ENCODE measurements around the gene KLHL3.
"Not testable (repeated sequence)": the region's sequence is repeated elsewhere in the genome, so short reads cannot be mapped to it uniquely, and the experiment has no call there.

The KLHL3 gene

GRCh38 chr5:137665678-137666460 lies 70.0 kb downstream of the KLHL3 start:
- DNase-seq: no peak

GRCh38 chr5:137660349-137660817 lies 75.5 kb downstream of the KLHL3 start:
- peak; percentile 40 for DNase-seq

DNA sequence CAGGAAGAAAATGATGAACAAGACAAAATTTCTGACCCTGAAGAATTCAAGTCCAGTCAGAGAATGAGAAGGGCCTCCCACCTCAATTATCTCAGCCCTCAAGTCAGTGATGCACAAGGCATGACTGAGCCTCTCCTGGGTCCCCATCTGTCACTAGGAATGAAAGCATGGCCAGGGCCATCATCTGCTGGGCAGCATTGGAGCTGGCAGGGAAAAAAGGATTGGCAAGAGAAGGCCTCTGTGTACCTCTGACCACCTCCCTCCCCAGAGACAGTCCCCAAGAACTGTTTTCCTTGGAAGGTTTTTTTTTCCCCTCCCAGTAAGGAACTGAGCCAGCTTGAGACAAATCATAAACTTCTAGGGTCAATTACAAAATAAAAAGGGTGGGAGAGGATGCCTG lies 76.7 kb downstream of the KLHL3 start:
- no peak for DNase-seq

DNA sequence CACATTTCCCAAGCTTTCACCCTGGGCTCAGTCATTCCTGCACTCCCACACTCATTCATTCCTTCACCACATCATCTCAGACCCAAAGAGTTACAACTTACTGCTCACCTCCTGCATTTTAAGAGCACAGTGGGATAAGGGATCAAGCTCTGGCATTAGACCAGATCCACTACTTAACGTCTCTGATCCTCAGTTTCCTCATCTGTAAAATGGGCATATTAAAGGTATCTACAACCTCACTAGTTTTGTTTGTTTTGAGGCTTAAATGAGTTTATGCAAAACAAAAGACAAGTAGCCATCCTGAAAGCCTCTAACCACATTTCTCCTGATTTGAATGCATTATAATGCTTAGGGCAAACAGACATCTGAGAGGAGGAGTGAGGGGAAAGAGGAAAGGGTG lies 77.6 kb downstream of the KLHL3 start:
- DNase-seq: no peak

DNA sequence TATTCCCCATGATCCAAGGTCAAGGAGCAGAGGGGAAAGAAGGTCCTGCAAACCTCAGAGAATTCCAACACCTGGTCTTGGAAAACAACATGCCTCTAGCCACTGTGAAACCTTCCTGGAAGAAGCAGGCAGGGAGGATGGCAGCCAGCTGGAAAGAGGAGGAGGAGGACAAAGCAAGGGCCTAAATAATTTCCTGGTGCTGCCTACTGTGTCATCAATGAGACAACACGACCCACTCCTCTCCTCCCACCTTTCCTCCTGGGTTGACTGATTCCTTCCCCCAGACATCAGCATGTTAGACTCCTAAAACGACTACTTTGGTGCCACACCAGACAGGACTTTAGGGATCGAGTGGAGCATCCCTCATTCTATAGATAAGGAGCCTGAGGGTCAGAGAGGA lies 78.8 kb downstream of the KLHL3 start:
- DNase-seq: no peak

- DNase-seq: no peak
Measured at GRCh38 chr5:137656558-137656957, 79.3 kb downstream of the KLHL3 start.

- DNase-seq: no peak
Measured at GRCh38 chr5:137651022-137651421, 84.9 kb downstream of the KLHL3 start.

DNA sequence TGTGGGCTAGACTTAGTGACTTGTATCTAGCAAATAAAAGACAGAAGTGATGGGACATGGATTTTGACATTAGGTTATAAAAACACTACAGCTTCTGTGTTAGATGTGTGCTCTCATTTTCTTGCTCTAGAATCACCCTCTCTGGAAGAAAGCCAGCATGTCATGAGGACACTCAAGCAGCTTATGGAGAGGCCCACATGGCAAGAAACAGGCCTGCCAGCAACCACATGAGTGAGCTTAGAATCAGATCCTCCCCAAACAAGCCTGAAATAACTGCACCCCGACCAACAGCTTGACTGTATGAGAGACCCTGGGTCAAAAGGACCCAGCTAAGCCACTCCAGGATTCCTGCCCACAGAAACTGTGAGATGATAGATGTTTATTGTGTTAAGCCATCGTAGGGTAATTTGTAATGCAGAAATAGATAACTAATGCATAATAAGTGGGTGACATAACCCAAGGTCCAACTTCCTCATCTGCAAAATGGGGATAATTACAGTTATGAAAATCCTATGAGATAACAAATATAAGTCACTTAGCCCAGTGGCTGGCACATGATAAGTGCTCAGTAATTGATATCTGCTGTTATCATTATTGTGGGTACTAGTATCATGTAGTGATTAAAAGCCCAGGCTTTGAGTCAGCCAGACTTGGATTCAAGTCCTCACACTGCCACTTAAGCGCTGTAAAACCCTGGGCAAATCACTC lies 86.5 kb downstream of the KLHL3 start:
- no peak for DNase-seq

GRCh38 chr5:137648361-137648760 lies 87.5 kb downstream of the KLHL3 start:
- no peak for DNase-seq

- DNase-seq: no peak
Measured at GRCh38 chr5:137647401-137647800, 88.5 kb downstream of the KLHL3 start.

DNA sequence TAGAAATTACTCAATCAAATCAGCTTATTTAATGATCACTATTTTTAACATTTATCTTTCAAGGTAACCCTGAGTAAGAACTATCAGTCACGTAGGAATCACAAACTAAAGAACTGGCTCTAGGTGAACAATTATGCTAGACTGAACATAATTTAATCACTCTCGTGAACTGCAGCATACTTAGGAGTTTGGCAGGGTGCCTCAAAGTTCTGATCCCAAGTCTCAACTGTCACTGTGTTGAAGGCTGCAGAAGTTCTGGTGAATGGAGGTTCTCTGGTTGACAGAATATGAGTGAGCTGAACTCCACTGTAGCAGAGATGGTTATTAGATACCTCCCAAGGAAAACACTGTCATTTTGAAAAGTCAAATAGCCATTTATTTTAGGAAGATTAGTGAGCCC lies 89.1 kb downstream of the KLHL3 start:
- no peak for DNase-seq

- DNase-seq: not testable (repeated sequence)
Measured at GRCh38 chr5:137643081-137643480, 92.8 kb downstream of the KLHL3 start.

DNA sequence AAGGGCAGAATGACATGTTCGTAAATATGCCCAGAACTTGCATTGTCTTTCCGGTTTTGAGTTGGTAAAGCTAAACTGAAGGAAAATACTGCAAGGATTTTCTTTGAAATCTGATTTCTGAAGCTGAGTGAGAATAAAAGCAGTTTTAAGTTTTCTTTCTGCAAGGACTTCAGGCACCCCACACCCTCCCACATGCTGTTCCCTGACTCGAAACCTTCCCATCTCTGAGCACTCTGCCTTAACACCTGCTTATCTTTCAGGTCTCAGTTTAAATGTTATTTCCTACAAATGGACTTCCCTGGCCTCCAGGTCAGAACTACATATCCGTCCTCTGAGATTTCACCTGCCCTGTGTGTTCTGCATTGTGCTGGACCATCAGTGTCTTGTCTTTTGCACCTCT lies 93.8 kb downstream of the KLHL3 start:
- no peak for DNase-seq

GRCh38 chr5:137641148-137641547 lies 94.7 kb downstream of the KLHL3 start:
- no peak for DNase-seq

GRCh38 chr5:137639645-137640044 lies 96.2 kb downstream of the KLHL3 start:
- DNase-seq: no peak

- DNase-seq: no peak
Measured at GRCh38 chr5:137638841-137639240, 97.0 kb downstream of the KLHL3 start.

- DNase-seq: no peak
Measured at GRCh38 chr5:137636830-137637714, 98.8 kb downstream of the KLHL3 start.

GRCh38 chr5:137636099-137636498 lies 99.8 kb downstream of the KLHL3 start:
- DNase-seq: peak; percentile 30

DNA sequence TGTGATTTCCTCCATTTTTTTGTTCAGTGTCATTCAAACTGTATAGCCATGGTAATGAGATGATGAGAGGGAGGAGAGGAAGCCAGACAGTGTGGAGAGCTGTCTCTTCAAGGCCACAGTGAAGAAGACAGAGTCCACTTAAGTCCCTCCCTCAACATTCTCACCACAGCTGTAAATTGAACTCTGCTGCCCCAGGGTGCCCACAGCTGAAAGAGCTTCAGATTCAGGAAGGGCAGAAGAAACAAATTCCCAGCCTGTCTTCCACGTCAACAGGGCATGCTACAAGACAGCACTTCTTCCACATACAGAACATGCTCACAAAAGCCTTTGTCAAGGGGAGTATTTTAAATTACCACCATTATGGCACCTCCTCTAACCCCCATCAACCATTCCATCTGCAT lies 100.4 kb downstream of the KLHL3 start:
- DNase-seq: no peak

GRCh38 chr5:137633896-137634295 lies 102.0 kb downstream of the KLHL3 start:
- no peak for DNase-seq

GRCh38 chr5:137632716-137633115 lies 103.2 kb downstream of the KLHL3 start:
- DNase-seq: no peak

- no peak for DNase-seq
Measured at GRCh38 chr5:137631453-137631852, 104.4 kb downstream of the KLHL3 start.

GRCh38 chr5:137630972-137631370 lies 104.9 kb downstream of the KLHL3 start:
- DNase-seq: no peak

Data from kidney glomerular epithelial cell (primary cell).